Choroid plexus epithelial cell (primary cell): ENCODE results near the gene ABI1.

Experiments
- DNase-seq: peaks from one replicate; pipeline ENCODE4 v3.0.0-alpha.2; 2010; ENCODE audit warnings: low read depth
- H3K4me3 ChIP-seq: 2 replicates; pipeline ENCODE4 v1.5.1; 2011; ENCODE audit warnings: low read depth, mild to moderate bottlenecking, control low read depth, low read length, moderate library complexity
- TF ChIP-seq, protein P1 (sequence below): conservative IDR thresholded peaks from 2 replicates; pipeline ENCODE4 v1.5.1; 2011; ENCODE audit warnings: low read depth, mild to moderate bottlenecking, control low read depth, inconsistent platforms, low read length, moderate library complexity

The ABI1 gene

DNA sequence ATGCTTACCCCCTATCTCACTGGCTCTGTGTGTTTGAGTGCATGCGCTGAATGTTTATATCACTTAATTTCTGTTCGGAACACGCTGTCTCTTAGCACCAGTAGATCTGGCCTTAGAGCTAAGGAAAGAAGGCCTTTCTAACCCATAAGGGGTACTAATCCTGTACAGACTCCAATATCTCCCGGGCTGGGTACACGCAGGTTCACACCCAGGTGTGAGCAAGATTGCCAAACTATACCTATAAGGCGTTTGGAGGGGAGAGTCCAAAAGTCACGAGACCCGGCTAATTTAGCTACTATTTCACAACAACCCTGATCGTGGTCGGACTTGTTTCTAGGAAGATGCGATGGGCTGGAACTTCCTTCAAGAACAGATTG, 164.0 kb downstream of the ABI1 start:
- TF ChIP-seq, protein P1, sequence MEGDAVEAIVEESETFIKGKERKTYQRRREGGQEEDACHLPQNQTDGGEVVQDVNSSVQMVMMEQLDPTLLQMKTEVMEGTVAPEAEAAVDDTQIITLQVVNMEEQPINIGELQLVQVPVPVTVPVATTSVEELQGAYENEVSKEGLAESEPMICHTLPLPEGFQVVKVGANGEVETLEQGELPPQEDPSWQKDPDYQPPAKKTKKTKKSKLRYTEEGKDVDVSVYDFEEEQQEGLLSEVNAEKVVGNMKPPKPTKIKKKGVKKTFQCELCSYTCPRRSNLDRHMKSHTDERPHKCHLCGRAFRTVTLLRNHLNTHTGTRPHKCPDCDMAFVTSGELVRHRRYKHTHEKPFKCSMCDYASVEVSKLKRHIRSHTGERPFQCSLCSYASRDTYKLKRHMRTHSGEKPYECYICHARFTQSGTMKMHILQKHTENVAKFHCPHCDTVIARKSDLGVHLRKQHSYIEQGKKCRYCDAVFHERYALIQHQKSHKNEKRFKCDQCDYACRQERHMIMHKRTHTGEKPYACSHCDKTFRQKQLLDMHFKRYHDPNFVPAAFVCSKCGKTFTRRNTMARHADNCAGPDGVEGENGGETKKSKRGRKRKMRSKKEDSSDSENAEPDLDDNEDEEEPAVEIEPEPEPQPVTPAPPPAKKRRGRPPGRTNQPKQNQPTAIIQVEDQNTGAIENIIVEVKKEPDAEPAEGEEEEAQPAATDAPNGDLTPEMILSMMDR: no peak
- peak; percentile 58 for DNase-seq
- peak overlapping the region; percentile 96 for H3K4me3 ChIP-seq
